Measurements from ENCODE around the gene DMXL1. TPM values are rescaled to one million over a fixed set of nuclear protein-coding genes. Genes with fewer than 3 reads are reported as not detected.

DMXL1 gene
- total RNA-seq, 2 experiments from 2014 or later = 20.8 to 23.3 TPM

- peaks cover 6% of the 10 kb centered on the region for H3K36me3 Mint-ChIP-seq (ENCODE audit: low read depth)
- POLR2A ChIA-PET = interaction anchor here (0.8 to 1.9 kb wide), 3 partner anchors 8 to 265 kb away, joined by 3 to 9 read pairs (median 3); partner anchors contain the start of gene DMXL1
- intact Hi-C loops (cut with micrococcal nuclease) = loop anchor here (1.0 kb wide), 1 partner anchor 48 kb away; no protein-coding TSS in a partner anchor
- H3K27me3 Mint-ChIP-seq = no peaks in the 10 kb centered on the region
- H3K4me1 Mint-ChIP-seq (ENCODE audit: low read depth) = peaks cover 51% of the 10 kb centered on the region
- ATAC-seq (no peak), DNase-seq (no peak)
- peak overlapping the region; percentile 84 for H3K27ac Mint-ChIP-seq
- CTCF ChIA-PET = interaction anchor here (1.1 to 2.5 kb wide), 4 partner anchors 8 to 334 kb away, joined by 3 to 10 read pairs (median 5); partner anchors contain the start of genes DMXL1 and DTWD2
- no peak for TF ChIP-seq CTCF (IDR thresholded peaks at IDR 0.05)
- no peaks in the 10 kb centered on the region for H3K9me3 Mint-ChIP-seq
- H3K4me3 Mint-ChIP-seq = peak overlapping the region; percentile 49
Measured at GRCh38 chr5:119078861-119079260, 8.0 kb downstream of the DMXL1 start.

GRCh38 chr5:119079318-119079921, 8.5 kb downstream of the DMXL1 start:
- Mint-ChIP-seq H3K4me1 (ENCODE audit: low read depth) (peaks cover 46% of the 10 kb centered on the region), H3K27ac (peak overlapping the region; percentile 84), H3K27me3 (no peaks in the 10 kb centered on the region), H3K9me3 (no peaks in the 10 kb centered on the region), H3K36me3 (ENCODE audit: low read depth) (peaks cover 3% of the 10 kb centered on the region), H3K4me3 (peak overlapping the region; percentile 49)
- peak; percentile 75 for DNase-seq
- TF ChIP-seq CTCF (IDR thresholded peaks at IDR 0.05) = no peak
- ChIA-PET POLR2A (interaction anchor here (0.8 to 1.9 kb wide), 3 partner anchors 8 to 265 kb away, joined by 3 to 9 read pairs (median 3); partner anchors contain the start of gene DMXL1), CTCF (interaction anchor here (0.7 to 2.5 kb wide), 5 partner anchors 9 to 332 kb away, joined by 3 to 10 read pairs (median 3); partner anchors contain the start of genes DMXL1 and DTWD2)
- intact Hi-C loops (cut with micrococcal nuclease) = loop anchor here (1.0 kb wide), 1 partner anchor 48 kb away; no protein-coding TSS in a partner anchor
- ATAC-seq = peak; percentile 89

- no peak for DNase-seq
- TF ChIP-seq CTCF (IDR thresholded peaks at IDR 0.05) = no peak
- peaks cover 9% of the 10 kb centered on the region for H3K9me3 Mint-ChIP-seq
- H3K27me3 Mint-ChIP-seq = no peaks in the 10 kb centered on the region
- peaks cover 12% of the 10 kb centered on the region for H3K36me3 Mint-ChIP-seq (ENCODE audit: low read depth)
- CTCF ChIA-PET = interaction anchor here (0.8 to 2.5 kb wide), 5 partner anchors 10 to 331 kb away, joined by 3 to 10 read pairs (median 4); partner anchors contain the start of genes DMXL1 and DTWD2
- H3K4me1 Mint-ChIP-seq (ENCODE audit: low read depth) = peaks cover 40% of the 10 kb centered on the region
- ATAC-seq = no peak
- POLR2A ChIA-PET = no interaction called here
- H3K27ac Mint-ChIP-seq = no peak overlapping the region
- intact Hi-C loops (cut with micrococcal nuclease) = no loop called here
- H3K4me3 Mint-ChIP-seq = no peak overlapping the region
Measured at GRCh38 chr5:119080936-119081335, 10.0 kb downstream of the DMXL1 start.

GRCh38 chr5:119082691-119083090, 11.8 kb downstream of the DMXL1 start:
- Mint-ChIP-seq H3K36me3 (ENCODE audit: low read depth) (peaks cover 18% of the 10 kb centered on the region), H3K27me3 (no peaks in the 10 kb centered on the region), H3K9me3 (peaks cover 16% of the 10 kb centered on the region), H3K4me3 (no peak overlapping the region), H3K4me1 (ENCODE audit: low read depth) (peaks cover 47% of the 10 kb centered on the region), H3K27ac (no peak overlapping the region)
- ATAC-seq (no peak), DNase-seq (no peak)
- intact Hi-C loops (cut with micrococcal nuclease) = no loop called here
- ChIA-PET CTCF (no interaction called here), POLR2A (no interaction called here)
- TF ChIP-seq CTCF (IDR thresholded peaks at IDR 0.05) = no peak

GRCh38 chr5:119083679-119084078, 12.8 kb downstream of the DMXL1 start:
- intact Hi-C loops (cut with micrococcal nuclease) = no loop called here
- H3K9me3 Mint-ChIP-seq = peaks cover 16% of the 10 kb centered on the region
- peaks cover 43% of the 10 kb centered on the region for H3K4me1 Mint-ChIP-seq (ENCODE audit: low read depth)
- no peaks in the 10 kb centered on the region for H3K27me3 Mint-ChIP-seq
- H3K27ac Mint-ChIP-seq = no peak overlapping the region
- no peak overlapping the region for H3K4me3 Mint-ChIP-seq
- CTCF ChIA-PET = no interaction called here
- peaks cover 18% of the 10 kb centered on the region for H3K36me3 Mint-ChIP-seq (ENCODE audit: low read depth)
- ATAC-seq (no peak), DNase-seq (no peak)
- no peak for TF ChIP-seq CTCF (IDR thresholded peaks at IDR 0.05)
- POLR2A ChIA-PET = no interaction called here
